Colonic mucosa (tissue), 4 donors: ENCODE data around the gene RNASE9. TPM values are rescaled to one million over a fixed set of nuclear protein-coding genes. Genes with fewer than 3 reads are reported as not detected.
A peak's percentile ranks its signal among the peaks of the same experiment; 100 is the strongest.

Experiments
- DNase-seq: peaks from one replicate; pipeline ENCODE4 v3.0.0-alpha.2; 2020
- H3K27ac ChIP-seq: fragments of 200-600 bp; one replicate; pipeline ENCODE4 v1.8.0; 2021
- H3K27me3 ChIP-seq: fragments of 200-600 bp; one replicate; pipeline ENCODE4 v1.8.0; 2021
- H3K36me3 ChIP-seq: fragments of 200-600 bp; one replicate; pipeline ENCODE4 v1.8.0; 2021
- H3K4me1 ChIP-seq: fragments of 200-600 bp; one replicate; pipeline ENCODE4 v1.8.0; 2021; ENCODE audit warnings: mild to moderate bottlenecking
- H3K4me3 ChIP-seq: fragments of 200-600 bp; one replicate; pipeline ENCODE4 v1.8.0; 2021
- H3K9ac ChIP-seq, 2 donors: one replicate each; pipeline ENCODE4 v1.7.0; 2013; ENCODE audit warnings: control low read depth in 2 of 2, low read depth in 2 of 2, low read length in 2 of 2
- H3K9me3 ChIP-seq: fragments of 200-600 bp; one replicate; pipeline ENCODE4 v1.8.0; 2021
- CTCF ChIP-seq: fragments of 200-600 bp; IDR thresholded peaks from one replicate; pipeline ENCODE4 v1.8.0; 2022; ENCODE audit warnings: antibody characterized with exemption, mild to moderate bottlenecking
- intact Hi-C: fragments of 100-400 bp; cut with DNase I; formaldehyde crosslinking; loops from one replicate; pipeline ENCODE4 v1.14.1; 2022
- total RNA-seq, 2 donors: library from RNA; stranded (reverse); fragmentation: NEBNext Ultra II Directional in 1 of 2; extraction: Animal tissue kit (Norgen Biotek cat#: 25700) in 1 of 2; gene quantifications; one replicate each; pipeline ENCODE4 v1.2.1, GENCODE V29; 2021
- donor health status: healthy.
- donor health status: DM: no; HTN: no; CAD: no.
- donor health status: DM: no; HTN: no; CAD: no.

Gene RNASE9
- total RNA-seq, 2 donors from 2014 or later, result not detected

- no peaks in the 10 kb centered on the region for H3K9me3 ChIP-seq
- H3K36me3 ChIP-seq, result no peaks in the 10 kb centered on the region
- no peak for TF ChIP-seq CTCF
- H3K9ac ChIP-seq, result no peak overlapping the region
- no peak overlapping the region for H3K27ac ChIP-seq
- H3K4me1 ChIP-seq, result no peaks in the 10 kb centered on the region
- DNase-seq, result no peak
- H3K27me3 ChIP-seq, result no peaks in the 10 kb centered on the region
- no peak overlapping the region for H3K4me3 ChIP-seq
- intact Hi-C loops, result no loop called here
Observed at GRCh38 chr14:20550926-20551325, 9.9 kb downstream of the RNASE9 start.

GRCh38 chr14:20548414-20549158, 12.3 kb downstream of the RNASE9 start:
- H3K4me3 ChIP-seq, result no peak overlapping the region
- DNase-seq, result no peak
- intact Hi-C loops, result no loop called here

GRCh38 chr14:20546877-20547276, 14.0 kb downstream of the RNASE9 start:
- Histone ChIP-seq H3K27me3 (no peaks in the 10 kb centered on the region), H3K36me3 (no peaks in the 10 kb centered on the region), H3K4me3 (no peak overlapping the region), H3K27ac (no peak overlapping the region), H3K4me1 (no peaks in the 10 kb centered on the region), H3K9me3 (no peaks in the 10 kb centered on the region), H3K9ac (no peak overlapping the region)
- DNase-seq, result no peak
- intact Hi-C loops, result no loop called here
- no peak for TF ChIP-seq CTCF

More at GRCh38 chr14:20548414-20549158, 12.3 kb downstream of the RNASE9 start:
- no peak overlapping the region for H3K27ac ChIP-seq
- H3K9ac ChIP-seq, result no peak overlapping the region
- H3K36me3 ChIP-seq, result no peaks in the 10 kb centered on the region
- no peaks in the 10 kb centered on the region for H3K27me3 ChIP-seq
- H3K4me1 ChIP-seq, result no peaks in the 10 kb centered on the region
- no peak for TF ChIP-seq CTCF
- no peaks in the 10 kb centered on the region for H3K9me3 ChIP-seq

- H3K4me1 ChIP-seq, result no peaks in the 10 kb centered on the region
- no peak for TF ChIP-seq CTCF
- intact Hi-C loops, result loop anchor here (10.0 kb wide), 1 partner anchor 155 kb away; no protein-coding TSS in a partner anchor
- H3K9me3 ChIP-seq, result no peaks in the 10 kb centered on the region
- no peak overlapping the region for H3K27ac ChIP-seq
- DNase-seq, result no peak
- H3K4me3 ChIP-seq, result no peak overlapping the region
- no peaks in the 10 kb centered on the region for H3K27me3 ChIP-seq
- H3K9ac ChIP-seq, result no peak overlapping the region
- H3K36me3 ChIP-seq, result no peaks in the 10 kb centered on the region
Observed at GRCh38 chr14:20539906-20540305, 20.9 kb downstream of the RNASE9 start.

GRCh38 chr14:20530771-20531571, 29.9 kb downstream of the RNASE9 start:
- intact Hi-C loops, result loop anchor here (2.0 to 10.0 kb wide), 2 partner anchors 78 to 164 kb away; no protein-coding TSS in a partner anchor
- H3K4me3 ChIP-seq, result no peak overlapping the region
- H3K9ac ChIP-seq, result no peak overlapping the region
- H3K4me1 ChIP-seq, result no peaks in the 10 kb centered on the region
- H3K36me3 ChIP-seq, result no peaks in the 10 kb centered on the region
- TF ChIP-seq CTCF, result peak; percentile 63
- DNase-seq, result peak; percentile 75
- no peak overlapping the region for H3K27ac ChIP-seq
- H3K9me3 ChIP-seq, result no peaks in the 10 kb centered on the region
- H3K27me3 ChIP-seq, result no peaks in the 10 kb centered on the region
